Activated T-cell treated with anti-CD3 and anti-CD28 coated beads, Interleukin-2, amount 50 U/mL, for 72 hours (primary cell): Measurements from ENCODE around the gene FHIT. TPM values are rescaled to one million over a fixed set of nuclear protein-coding genes. Genes with fewer than 3 reads are reported as not detected.

Source experiments
- ATAC-seq, 2 donors: fragments of 150-1000 bp; cut with Tn5 transposase; replicated peaks in 1 of 2; 2 replicates each; pipeline ENCODE4 v1.10.0; 2021; ENCODE audit warnings: moderate library complexity in 2 of 2, mild to moderate bottlenecking in 1 of 2
- DNase-seq, 2 donors: peaks; one replicate each; pipeline ENCODE4 v3.0.0; 2021 to 2022; ENCODE audit warnings: mixed read lengths in 1 of 2
- H3K27ac Mint-ChIP-seq: one replicate; pipeline ENCODE4 v1.8.0; 2022; ENCODE audit warnings: mild to moderate bottlenecking, moderate library complexity, mixed read lengths
- H3K27me3 Mint-ChIP-seq: one replicate; pipeline ENCODE4 v1.8.0; 2022; ENCODE audit warnings: low read depth, mixed read lengths
- H3K36me3 Mint-ChIP-seq, 2 donors: one replicate each; pipeline ENCODE4 v1.8.0; 2022; ENCODE audit warnings: mixed read lengths in 2 of 2, mild to moderate bottlenecking in 1 of 2; ENCODE audit not compliant: insufficient read depth in 2 of 2
- H3K4me1 Mint-ChIP-seq: one replicate; pipeline ENCODE4 v1.8.0; 2022; ENCODE audit warnings: low read depth, mixed read lengths
- H3K4me3 Mint-ChIP-seq, 2 donors: one replicate each; pipeline ENCODE4 v1.8.0; 2022; ENCODE audit warnings: mild to moderate bottlenecking in 2 of 2, mixed read lengths in 2 of 2, moderate library complexity in 2 of 2
- H3K9me3 Mint-ChIP-seq, 2 donors: one replicate each; pipeline ENCODE4 v1.8.0; 2022; ENCODE audit warnings: mixed read lengths in 2 of 2
- total RNA-seq, 2 donors: library from RNA; stranded (reverse); gene quantifications; one replicate each; pipeline ENCODE4 v1.2.3, GENCODE V29; 2022

The FHIT gene
- total RNA-seq, 2 donors from 2014 or later: 48.2 to 54.9 TPM

DNA sequence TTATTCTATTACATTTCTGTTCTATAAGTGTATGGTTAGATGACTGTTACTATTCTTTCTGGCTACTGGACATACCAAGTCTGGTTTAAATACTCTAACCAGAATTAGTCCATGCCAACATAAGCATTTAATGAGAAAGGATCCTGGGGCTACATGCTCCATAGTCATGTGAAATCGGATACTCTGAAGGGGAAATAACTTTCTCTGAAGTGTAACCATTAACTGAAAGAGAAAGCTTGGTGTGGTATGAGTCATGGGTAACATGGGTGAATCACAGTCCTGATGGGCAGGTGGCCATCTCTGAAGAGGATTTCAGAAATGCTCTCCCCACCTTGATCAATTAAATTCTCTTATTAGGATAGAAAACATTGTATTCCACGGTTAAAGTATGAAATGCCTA, 69.4 kb downstream of the FHIT start:
- Mint-ChIP-seq H3K4me1 (peaks cover 17% of the 10 kb centered on the region), H3K9me3 (no peaks in the 10 kb centered on the region), H3K27ac (no peak overlapping the region), H3K36me3 (no peaks in the 10 kb centered on the region), H3K27me3 (no peaks in the 10 kb centered on the region), H3K4me3 (no peak overlapping the region)
- DNase-seq: peak in 1 of 2 donors; percentile 1
- ATAC-seq: peak; percentile 75 to 82

- H3K4me3 Mint-ChIP-seq: no peak overlapping the region
- DNase-seq: no peak
- H3K27ac Mint-ChIP-seq: no peak overlapping the region
- H3K36me3 Mint-ChIP-seq: no peaks in the 10 kb centered on the region
- H3K27me3 Mint-ChIP-seq: no peaks in the 10 kb centered on the region
- no peaks in the 10 kb centered on the region for H3K9me3 Mint-ChIP-seq
- ATAC-seq: no peak
- H3K4me1 Mint-ChIP-seq: peaks cover 17% of the 10 kb centered on the region
Observed at GRCh38 chr3:61180206-61180605, 71.0 kb downstream of the FHIT start.

DNA sequence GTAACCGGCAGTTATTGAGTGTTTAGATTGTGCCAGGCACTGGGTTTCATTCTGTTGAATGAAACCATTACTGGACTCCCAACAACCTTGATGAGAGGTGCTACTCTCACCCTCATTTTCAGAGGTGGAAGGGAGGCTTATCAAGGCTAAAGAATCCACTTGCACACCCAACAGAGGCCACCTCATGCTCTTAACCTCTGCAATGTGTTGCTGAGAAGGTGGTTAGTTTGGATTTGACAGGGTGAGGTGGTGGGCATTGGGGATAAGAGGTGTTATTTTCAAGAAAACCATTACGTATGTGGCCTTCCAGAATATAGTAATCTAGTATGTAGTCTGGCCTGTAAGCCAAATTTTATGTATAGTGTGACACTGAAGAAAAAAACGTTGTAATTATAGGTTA, 73.1 kb downstream of the FHIT start:
- ATAC-seq: no peak
- Mint-ChIP-seq H3K4me1 (peaks cover 16% of the 10 kb centered on the region), H3K9me3 (no peaks in the 10 kb centered on the region), H3K4me3 (no peak overlapping the region), H3K27ac (no peak overlapping the region), H3K36me3 (no peaks in the 10 kb centered on the region), H3K27me3 (no peaks in the 10 kb centered on the region)
- no peak for DNase-seq

- no peak overlapping the region for H3K4me3 Mint-ChIP-seq
- DNase-seq (no peak), ATAC-seq (no peak)
- H3K4me1 Mint-ChIP-seq: peaks cover 8% of the 10 kb centered on the region
- H3K36me3 Mint-ChIP-seq: no peaks in the 10 kb centered on the region
- no peak overlapping the region for H3K27ac Mint-ChIP-seq
- no peaks in the 10 kb centered on the region for H3K27me3 Mint-ChIP-seq
- no peaks in the 10 kb centered on the region for H3K9me3 Mint-ChIP-seq
Observed at GRCh38 chr3:61177450-61177849, 73.8 kb downstream of the FHIT start.

- no peak for ATAC-seq
Observed at GRCh38 chr3:61173676-61174075, 77.6 kb downstream of the FHIT start.

DNA sequence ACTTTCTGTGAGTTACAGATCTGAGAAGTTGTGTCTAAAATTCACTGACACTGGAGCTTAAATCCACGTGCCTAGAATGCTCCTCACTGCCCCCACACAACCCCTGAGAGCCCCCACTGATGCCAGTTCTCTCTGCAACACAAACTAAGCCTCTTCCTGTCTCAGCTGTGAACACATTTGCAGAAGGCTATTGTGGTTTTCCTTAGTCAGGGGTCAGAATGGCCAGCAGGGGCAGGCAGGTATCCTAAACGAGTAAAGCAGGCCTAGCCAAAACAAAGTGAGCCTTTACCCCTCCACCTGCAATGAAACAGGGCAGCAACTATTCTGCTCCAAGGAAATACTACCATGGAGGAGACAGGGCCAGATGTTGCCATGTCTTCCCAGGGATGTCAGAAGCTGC, 78.6 kb downstream of the FHIT start:
- Mint-ChIP-seq H3K36me3 (no peaks in the 10 kb centered on the region), H3K27ac (no peak overlapping the region), H3K27me3 (no peaks in the 10 kb centered on the region), H3K4me3 (no peak overlapping the region), H3K9me3 (no peaks in the 10 kb centered on the region), H3K4me1 (no peaks in the 10 kb centered on the region)
- DNase-seq (no peak), ATAC-seq (no peak)

More at GRCh38 chr3:61173676-61174075, 77.6 kb downstream of the FHIT start:
- Mint-ChIP-seq H3K4me1 (no peaks in the 10 kb centered on the region), H3K4me3 (no peak overlapping the region), H3K27me3 (no peaks in the 10 kb centered on the region), H3K27ac (no peak overlapping the region), H3K9me3 (no peaks in the 10 kb centered on the region), H3K36me3 (no peaks in the 10 kb centered on the region)
- DNase-seq: no peak

DNA sequence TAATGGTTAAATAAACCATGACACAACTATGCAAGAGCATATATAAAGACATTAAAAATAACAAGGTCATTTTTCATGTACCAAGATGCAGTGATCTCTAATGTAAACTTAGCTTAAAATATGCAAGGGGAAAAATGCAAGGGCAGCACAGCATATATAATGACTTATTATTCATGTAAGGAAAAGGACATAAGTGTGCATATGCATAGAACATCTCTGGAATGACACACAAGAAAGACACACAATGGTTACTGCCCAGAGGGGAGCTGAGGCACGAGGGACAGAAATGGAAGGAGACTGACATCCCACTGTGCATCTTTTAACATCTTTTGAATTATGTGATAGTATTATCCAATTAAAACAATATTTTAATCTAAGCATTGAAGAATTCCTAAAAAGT, 79.0 kb downstream of the FHIT start:
- no peaks in the 10 kb centered on the region for H3K27me3 Mint-ChIP-seq
- no peak overlapping the region for H3K4me3 Mint-ChIP-seq
- no peak overlapping the region for H3K27ac Mint-ChIP-seq
- DNase-seq (no peak), ATAC-seq (no peak)
- no peaks in the 10 kb centered on the region for H3K9me3 Mint-ChIP-seq
- no peaks in the 10 kb centered on the region for H3K4me1 Mint-ChIP-seq
- no peaks in the 10 kb centered on the region for H3K36me3 Mint-ChIP-seq

- H3K27me3 Mint-ChIP-seq: no peaks in the 10 kb centered on the region
- no peaks in the 10 kb centered on the region for H3K4me1 Mint-ChIP-seq
- peaks cover 0 to 6% of the 10 kb centered on the region in 2 donors for H3K9me3 Mint-ChIP-seq
- H3K27ac Mint-ChIP-seq: no peak overlapping the region
- DNase-seq (no peak), ATAC-seq (no peak)
- H3K36me3 Mint-ChIP-seq: peaks cover 3 to 7% of the 10 kb centered on the region in 2 donors
- no peak overlapping the region for H3K4me3 Mint-ChIP-seq
Observed at GRCh38 chr3:61169621-61170251, 81.5 kb downstream of the FHIT start.

- Mint-ChIP-seq H3K27me3 (no peaks in the 10 kb centered on the region), H3K4me1 (no peaks in the 10 kb centered on the region)
Observed at GRCh38 chr3:61168286-61168685, 83.0 kb downstream of the FHIT start.

DNA sequence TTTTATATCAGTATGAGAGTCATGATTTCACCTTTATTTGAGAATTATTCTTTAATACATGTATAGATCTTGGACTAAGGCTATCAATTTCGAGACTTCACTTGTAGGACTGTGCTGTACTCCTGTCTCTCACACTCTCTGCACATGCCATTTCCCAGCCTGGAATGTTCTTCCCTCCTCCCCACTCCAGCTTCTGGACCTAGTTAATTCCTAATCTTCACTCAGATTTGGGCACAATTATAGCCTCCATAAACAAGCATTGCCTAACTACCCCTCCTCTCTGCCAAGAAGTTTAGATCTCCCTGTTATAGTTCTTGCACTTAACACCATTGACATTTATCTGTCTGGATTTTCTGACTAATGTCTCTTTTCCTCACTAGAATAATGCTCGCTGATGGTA, 88.3 kb downstream of the FHIT start:
- Mint-ChIP-seq H3K36me3 (peaks cover 3 to 7% of the 10 kb centered on the region in 2 donors), H3K9me3 (peaks cover 0 to 6% of the 10 kb centered on the region in 2 donors), H3K4me3 (no peak overlapping the region), H3K4me1 (no peaks in the 10 kb centered on the region), H3K27me3 (no peaks in the 10 kb centered on the region), H3K27ac (no peak overlapping the region)
- DNase-seq (no peak), ATAC-seq (no peak)

More at GRCh38 chr3:61168286-61168685, 83.0 kb downstream of the FHIT start:
- no peak overlapping the region for H3K4me3 Mint-ChIP-seq
- no peak for ATAC-seq
- H3K9me3 Mint-ChIP-seq: peaks cover 0 to 6% of the 10 kb centered on the region in 2 donors
- no peak for DNase-seq
- peaks cover 3 to 7% of the 10 kb centered on the region in 2 donors for H3K36me3 Mint-ChIP-seq
- H3K27ac Mint-ChIP-seq: no peak overlapping the region

- Mint-ChIP-seq H3K36me3 (no peaks in the 10 kb centered on the region), H3K27ac (no peak overlapping the region), H3K9me3 (no peaks in the 10 kb centered on the region), H3K4me1 (no peaks in the 10 kb centered on the region), H3K4me3 (no peak overlapping the region), H3K27me3 (no peaks in the 10 kb centered on the region)
- ATAC-seq (no peak), DNase-seq (no peak)
Observed at GRCh38 chr3:61158667-61159066, 92.6 kb downstream of the FHIT start.

GRCh38 chr3:61158216-61158615, 93.0 kb downstream of the FHIT start:
- ATAC-seq (no peak), DNase-seq (no peak)
- Mint-ChIP-seq H3K9me3 (no peaks in the 10 kb centered on the region), H3K36me3 (no peaks in the 10 kb centered on the region), H3K4me1 (no peaks in the 10 kb centered on the region), H3K4me3 (no peak overlapping the region), H3K27ac (no peak overlapping the region), H3K27me3 (no peaks in the 10 kb centered on the region)

DNA sequence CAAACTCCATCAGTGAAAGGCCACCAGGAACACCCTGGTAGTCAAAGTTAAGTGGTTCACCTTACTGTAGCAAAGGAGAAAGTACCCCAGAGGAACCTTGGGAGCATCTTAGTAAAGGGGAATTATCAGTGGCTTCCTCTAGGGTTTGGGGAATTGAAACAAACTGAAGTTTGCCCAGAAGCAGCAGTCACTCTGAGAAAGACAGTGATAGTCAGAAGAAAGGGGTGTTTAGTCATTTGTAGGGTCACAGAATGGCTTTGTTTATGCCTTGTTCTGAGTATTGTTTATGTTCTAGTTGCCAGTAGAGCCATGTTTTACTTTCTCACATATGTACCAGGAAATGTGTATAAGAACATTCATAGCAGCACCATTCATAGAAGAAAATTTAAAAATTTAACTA, 93.8 kb downstream of the FHIT start:
- peaks cover 2 to 3% of the 10 kb centered on the region in 2 donors for H3K9me3 Mint-ChIP-seq
- no peak overlapping the region for H3K27ac Mint-ChIP-seq
- ATAC-seq: peak; percentile 32 to 82
- no peak overlapping the region for H3K4me3 Mint-ChIP-seq
- H3K36me3 Mint-ChIP-seq: no peaks in the 10 kb centered on the region
- H3K27me3 Mint-ChIP-seq: no peaks in the 10 kb centered on the region
- no peaks in the 10 kb centered on the region for H3K4me1 Mint-ChIP-seq
- no peak for DNase-seq

- Mint-ChIP-seq H3K27me3 (no peaks in the 10 kb centered on the region), H3K4me1 (no peaks in the 10 kb centered on the region), H3K4me3 (no peak overlapping the region), H3K36me3 (peaks cover 0 to 2% of the 10 kb centered on the region in 2 donors), H3K9me3 (peaks cover 4 to 6% of the 10 kb centered on the region in 2 donors), H3K27ac (no peak overlapping the region)
- no peak for DNase-seq
- ATAC-seq: no peak
Observed at GRCh38 chr3:61155701-61156292, 95.5 kb downstream of the FHIT start.
